Caco-2 (cell line): ENCODE measurements around the gene IGIP. TPM values are rescaled to one million over a fixed set of nuclear protein-coding genes. Genes with fewer than 3 reads are reported as not detected.

Source experiments
- BruUV-seq: library from RNA; stranded (reverse); fragments of 400-500 nt; replicated peaks from 2 replicates; lab custom pipeline; 2021; lab: Mats Ljungman, UMichigan
- CTCF ChIA-PET: fragments of 300-600 bp; sonication (Branson Sonifier 250); formaldehyde crosslinking; loops from one replicate; lab custom pipeline; 2022; ENCODE audit warnings: antibody characterized with exemption; lab: Charles Lee
- POLR2A ChIA-PET: fragments of 300-600 bp; sonication (Branson Sonifier 250); formaldehyde crosslinking; loops from one replicate; lab custom pipeline; 2022; ENCODE audit warnings: antibody characterized with exemption; lab: Charles Lee
- DNase-seq, 2 experiments: peaks; one replicate each; pipeline versions ENCODE4 v3.0.0 to v3.0.0-alpha.2; 2020 to 2022
- H3K27me3 ChIP-seq: replicated peaks from 2 replicates; pipeline ENCODE4 v1.6.0; 2011; ENCODE audit warnings: low read length; ENCODE audit not compliant: control insufficient read depth, insufficient read depth
- H3K36me3 ChIP-seq: 2 replicates; pipeline ENCODE4 v1.5.1; 2011; ENCODE audit warnings: low read length; ENCODE audit not compliant: control insufficient read depth, insufficient read depth
- H3K4me1 ChIP-seq: fragments of 250-450 bp; sonication (Bioruptor Pico); 2 replicates; pipeline ENCODE4 v1.5.1; 2020; ENCODE audit warnings: mild to moderate bottlenecking
- H3K4me3 ChIP-seq: 2 replicates; pipeline ENCODE4 v1.5.1; 2011; ENCODE audit warnings: low read depth, mild to moderate bottlenecking, control low read depth, low read length
- H3K9me3 ChIP-seq: fragments of 250-450 bp; sonication (Bioruptor Pico); 2 replicates; pipeline ENCODE4 v1.5.1; 2020; ENCODE audit warnings: mild to moderate bottlenecking, moderate library complexity
- H3K27ac Mint-ChIP-seq: one replicate; pipeline ENCODE4 v1.8.0; 2022; ENCODE audit warnings: mixed read lengths; ENCODE audit not compliant: unreplicated experiment
- H3K27me3 Mint-ChIP-seq: one replicate; pipeline ENCODE4 v1.8.0; 2022; ENCODE audit warnings: mixed read lengths; ENCODE audit not compliant: insufficient read depth, unreplicated experiment
- H3K36me3 Mint-ChIP-seq: one replicate; pipeline ENCODE4 v1.8.0; 2022; ENCODE audit warnings: mild to moderate bottlenecking, mixed read lengths; ENCODE audit not compliant: insufficient read depth, unreplicated experiment
- H3K4me1 Mint-ChIP-seq: one replicate; pipeline ENCODE4 v1.8.0; 2022; ENCODE audit warnings: low read depth, mixed read lengths; ENCODE audit not compliant: unreplicated experiment
- H3K4me3 Mint-ChIP-seq: one replicate; pipeline ENCODE4 v1.8.0; 2022; ENCODE audit warnings: mild to moderate bottlenecking, moderate library complexity, mixed read lengths; ENCODE audit not compliant: unreplicated experiment
- H3K9me3 Mint-ChIP-seq: one replicate; pipeline ENCODE4 v1.8.0; 2022; ENCODE audit warnings: mixed read lengths; ENCODE audit not compliant: unreplicated experiment
- intact Hi-C: fragments of 100-400 bp; cut with micrococcal nuclease; formaldehyde crosslinking; loops from one replicate; pipeline ENCODE4 v1.10.0; 2022; ENCODE audit not compliant: unreplicated experiment
- total RNA-seq: library from RNA; stranded (reverse); gene quantifications from 2 replicates; pipeline ENCODE4 v1.2.3, GENCODE V29; 2022
- TF ChIP-seq, protein P1 (sequence below), 2 experiments: fragments of 200-600 bp in 1 of 2; IDR thresholded peaks; 1 replicate in 1 of 2; 2 replicates in 1 of 2; pipeline versions ENCODE4 v1.5.1 to v1.8.0; 2011 to 2022; ENCODE audit warnings: antibody characterized with exemption in 1 of 2, control low read depth in 1 of 2, inconsistent platforms in 1 of 2, low read depth in 1 of 2, low read length in 1 of 2, mild to moderate bottlenecking in 1 of 2, moderate library complexity in 1 of 2; ENCODE audit not compliant: insufficient read depth in 1 of 2, severe bottlenecking in 1 of 2, unreplicated experiment in 1 of 2

Gene IGIP
- total RNA-seq, 1 experiment from 2014 or later = 3.7 TPM

DNA sequence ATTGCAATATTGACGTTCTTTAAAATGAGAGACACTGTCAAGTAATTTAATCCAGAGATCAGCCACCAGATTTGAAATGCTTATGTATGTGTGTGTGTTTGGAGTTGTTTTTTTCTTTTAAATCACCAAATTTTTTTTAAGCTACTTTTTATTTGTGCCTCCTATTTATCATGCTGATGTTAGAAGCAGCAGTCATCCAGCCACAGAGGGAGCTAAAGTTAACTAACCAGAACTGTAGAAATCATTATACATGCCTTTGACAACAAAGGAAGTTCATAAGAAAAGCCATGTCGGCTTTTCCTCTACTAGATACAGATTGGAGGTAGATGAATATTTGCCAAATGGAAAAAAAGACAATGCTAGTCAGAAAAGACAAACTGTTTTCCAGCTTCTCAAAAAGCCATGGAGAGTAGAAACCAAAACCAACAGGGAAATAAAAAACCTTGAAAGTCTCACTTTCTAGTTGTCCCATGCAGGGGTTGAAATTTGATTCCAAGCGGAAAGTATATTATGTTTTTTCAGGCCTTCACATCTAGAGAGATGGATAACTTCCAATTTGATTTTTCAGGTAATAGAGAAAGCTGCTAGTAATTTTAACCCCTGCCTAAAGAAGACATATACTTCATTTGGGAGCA is 7.3 kb upstream of the IGIP start:
- no peaks in the 10 kb centered on the region for H3K9me3 ChIP-seq
- no peaks in the 10 kb centered on the region for H3K27me3 Mint-ChIP-seq
- H3K4me1 ChIP-seq = peaks cover 10% of the 10 kb centered on the region
- no peaks in the 10 kb centered on the region for H3K27me3 ChIP-seq
- ChIA-PET CTCF (interaction anchor here (0.6 to 1.0 kb wide), 2 partner anchors 11 to 48 kb away, joined by 4 to 6 read pairs; no protein-coding TSS in a partner anchor), POLR2A (interaction anchor here (0.6 kb wide), 1 partner anchor 8 kb away, joined by 5 read pairs; no protein-coding TSS in a partner anchor)
- H3K4me1 Mint-ChIP-seq = peaks cover 21% of the 10 kb centered on the region
- TF ChIP-seq, protein P1, sequence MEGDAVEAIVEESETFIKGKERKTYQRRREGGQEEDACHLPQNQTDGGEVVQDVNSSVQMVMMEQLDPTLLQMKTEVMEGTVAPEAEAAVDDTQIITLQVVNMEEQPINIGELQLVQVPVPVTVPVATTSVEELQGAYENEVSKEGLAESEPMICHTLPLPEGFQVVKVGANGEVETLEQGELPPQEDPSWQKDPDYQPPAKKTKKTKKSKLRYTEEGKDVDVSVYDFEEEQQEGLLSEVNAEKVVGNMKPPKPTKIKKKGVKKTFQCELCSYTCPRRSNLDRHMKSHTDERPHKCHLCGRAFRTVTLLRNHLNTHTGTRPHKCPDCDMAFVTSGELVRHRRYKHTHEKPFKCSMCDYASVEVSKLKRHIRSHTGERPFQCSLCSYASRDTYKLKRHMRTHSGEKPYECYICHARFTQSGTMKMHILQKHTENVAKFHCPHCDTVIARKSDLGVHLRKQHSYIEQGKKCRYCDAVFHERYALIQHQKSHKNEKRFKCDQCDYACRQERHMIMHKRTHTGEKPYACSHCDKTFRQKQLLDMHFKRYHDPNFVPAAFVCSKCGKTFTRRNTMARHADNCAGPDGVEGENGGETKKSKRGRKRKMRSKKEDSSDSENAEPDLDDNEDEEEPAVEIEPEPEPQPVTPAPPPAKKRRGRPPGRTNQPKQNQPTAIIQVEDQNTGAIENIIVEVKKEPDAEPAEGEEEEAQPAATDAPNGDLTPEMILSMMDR (IDR thresholded peaks at IDR 0.05; ENCODE audit: insufficient read depth in 1 of 2, low read depth in 1 of 2, low read length in 1 of 2, severe bottlenecking in 1 of 2, unreplicated experiment in 1 of 2) = no peak
- intact Hi-C loops = no loop called here
- peaks cover 17% of the 10 kb centered on the region for H3K36me3 Mint-ChIP-seq
- H3K4me3 ChIP-seq = no peak overlapping the region
- H3K27ac Mint-ChIP-seq = no peak overlapping the region
- no peak for DNase-seq
- no peaks in the 10 kb centered on the region for H3K9me3 Mint-ChIP-seq
- H3K4me3 Mint-ChIP-seq = no peak overlapping the region
- no TSS peak for BruUV-seq
- no peaks in the 10 kb centered on the region for H3K36me3 ChIP-seq

DNA sequence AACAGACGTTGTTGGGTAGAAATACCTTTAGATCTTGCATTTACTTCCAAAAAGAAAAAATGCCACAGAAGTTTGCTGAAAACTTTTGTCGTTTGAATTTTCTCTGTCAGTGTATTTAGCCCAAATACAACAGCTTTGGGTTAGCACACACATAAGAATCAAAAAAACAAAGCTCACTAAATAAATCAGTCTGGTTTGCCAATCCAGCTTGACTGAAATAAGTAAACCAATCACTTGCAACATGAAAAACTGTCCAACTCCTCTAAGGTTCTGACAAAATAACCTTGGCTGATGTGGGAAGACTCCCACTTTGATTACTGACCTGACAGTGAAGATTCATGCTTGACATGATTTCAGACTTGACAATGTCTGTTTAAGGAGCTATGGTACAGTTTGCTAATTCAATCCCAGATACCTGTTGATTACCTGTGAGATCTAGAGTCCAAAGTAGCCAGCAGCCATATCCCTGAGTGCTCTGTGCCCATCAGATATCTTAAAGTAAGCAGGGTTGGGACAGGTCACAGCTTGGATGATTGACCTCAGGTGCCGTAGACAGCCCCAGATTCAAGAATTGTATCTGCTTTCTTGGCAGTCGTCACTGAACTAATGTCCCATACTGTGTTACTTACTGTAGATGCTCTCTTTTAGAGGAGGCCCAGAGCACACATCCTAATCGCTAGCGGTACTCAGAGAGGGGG is 727 bp downstream of the IGIP start:
- no peaks in the 10 kb centered on the region for H3K4me1 Mint-ChIP-seq
- Histone ChIP-seq H3K4me3 (no peak overlapping the region), H3K36me3 (no peaks in the 10 kb centered on the region), H3K9me3 (no peaks in the 10 kb centered on the region), H3K4me1 (no peaks in the 10 kb centered on the region), H3K27me3 (no peaks in the 10 kb centered on the region)
- H3K4me3 Mint-ChIP-seq = no peak overlapping the region
- no peaks in the 10 kb centered on the region for H3K9me3 Mint-ChIP-seq
- ChIA-PET CTCF (interaction anchor here (1.2 kb wide), 1 partner anchor 18 kb away, joined by 3 read pairs; no protein-coding TSS in a partner anchor), POLR2A (interaction anchor here (0.5 kb wide), 1 partner anchor 8 kb away, joined by 5 read pairs; no protein-coding TSS in a partner anchor)
- no peak overlapping the region for H3K27ac Mint-ChIP-seq
- no peak for DNase-seq
- intact Hi-C loops = no loop called here
- TF ChIP-seq, protein P1 (IDR thresholded peaks at IDR 0.05; ENCODE audit: insufficient read depth in 1 of 2, low read depth in 1 of 2, low read length in 1 of 2, severe bottlenecking in 1 of 2, unreplicated experiment in 1 of 2) = no peak
- H3K36me3 Mint-ChIP-seq = no peaks in the 10 kb centered on the region
- BruUV-seq = no TSS peak
- no peaks in the 10 kb centered on the region for H3K27me3 Mint-ChIP-seq

DNA sequence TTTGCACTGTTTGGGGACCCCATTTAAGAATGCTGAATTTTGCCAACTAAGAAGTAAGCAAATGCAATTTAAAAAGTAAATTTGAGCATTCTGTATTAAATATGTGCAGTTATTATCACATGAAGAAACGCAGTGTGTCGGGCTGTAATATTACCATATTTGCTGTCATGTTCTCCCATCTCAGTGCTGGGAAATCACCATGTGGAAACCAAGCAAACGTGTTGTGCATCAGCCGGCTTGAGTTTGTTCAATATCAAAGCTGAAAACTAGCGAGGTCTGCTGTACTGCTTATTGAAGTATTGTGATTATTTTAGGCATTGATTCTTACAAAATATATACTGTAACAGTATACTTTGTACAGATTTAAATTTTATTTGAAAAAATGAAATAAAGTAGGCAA is 2.6 kb downstream of the IGIP start:
- POLR2A ChIA-PET = no interaction called here
- CTCF ChIA-PET = no interaction called here
- H3K27me3 Mint-ChIP-seq = no peaks in the 10 kb centered on the region
- H3K27ac Mint-ChIP-seq = no peak overlapping the region
- TF ChIP-seq, protein P1 (IDR thresholded peaks at IDR 0.05; ENCODE audit: insufficient read depth in 1 of 2, low read depth in 1 of 2, low read length in 1 of 2, severe bottlenecking in 1 of 2, unreplicated experiment in 1 of 2) = no peak
- Histone ChIP-seq H3K4me1 (no peaks in the 10 kb centered on the region), H3K4me3 (no peak overlapping the region), H3K27me3 (no peaks in the 10 kb centered on the region), H3K9me3 (no peaks in the 10 kb centered on the region), H3K36me3 (no peaks in the 10 kb centered on the region)
- intact Hi-C loops = no loop called here
- BruUV-seq = no TSS peak
- no peaks in the 10 kb centered on the region for H3K9me3 Mint-ChIP-seq
- DNase-seq = no peak
- no peaks in the 10 kb centered on the region for H3K4me1 Mint-ChIP-seq
- no peaks in the 10 kb centered on the region for H3K36me3 Mint-ChIP-seq
- no peak overlapping the region for H3K4me3 Mint-ChIP-seq
